ENCODE data around the gene KLHDC7B.

Gene KLHDC7B

GRCh38 chr22:50567721-50568252 is 22.1 kb downstream of the KLHDC7B start:
- no peaks in the 10 kb centered on the region for H3K9me3 Mint-ChIP-seq
- H3K4me3 Mint-ChIP-seq, result no peak overlapping the region
- DNase-seq, result no peak
- no peak overlapping the region for H3K27ac Mint-ChIP-seq
- H3K4me1 Mint-ChIP-seq (ENCODE audit: low read depth), result peaks cover 11% of the 10 kb centered on the region
- no peaks in the 10 kb centered on the region for H3K27me3 Mint-ChIP-seq
- H3K36me3 Mint-ChIP-seq (ENCODE audit: low read depth), result peaks cover 55% of the 10 kb centered on the region

- peaks cover 62% of the 10 kb centered on the region for H3K36me3 Mint-ChIP-seq (ENCODE audit: low read depth)
- no peak for DNase-seq
- H3K4me1 Mint-ChIP-seq (ENCODE audit: low read depth), result peaks cover 2% of the 10 kb centered on the region
- no peaks in the 10 kb centered on the region for H3K27me3 Mint-ChIP-seq
- H3K9me3 Mint-ChIP-seq, result no peaks in the 10 kb centered on the region
- H3K4me3 Mint-ChIP-seq, result no peak overlapping the region
- no peak overlapping the region for H3K27ac Mint-ChIP-seq
Observed at GRCh38 chr22:50568626-50569025, 22.9 kb downstream of the KLHDC7B start.

- Mint-ChIP-seq H3K27ac (no peak overlapping the region), H3K4me3 (no peak overlapping the region), H3K36me3 (ENCODE audit: low read depth) (peaks cover 65% of the 10 kb centered on the region), H3K9me3 (no peaks in the 10 kb centered on the region), H3K4me1 (ENCODE audit: low read depth) (no peaks in the 10 kb centered on the region), H3K27me3 (no peaks in the 10 kb centered on the region)
- no peak for DNase-seq
Observed at GRCh38 chr22:50569041-50569459, 23.4 kb downstream of the KLHDC7B start.

- DNase-seq, result no peak
- Mint-ChIP-seq H3K36me3 (ENCODE audit: low read depth) (peaks cover 72% of the 10 kb centered on the region), H3K27ac (no peak overlapping the region), H3K27me3 (no peaks in the 10 kb centered on the region), H3K4me3 (no peak overlapping the region), H3K9me3 (no peaks in the 10 kb centered on the region), H3K4me1 (ENCODE audit: low read depth) (no peaks in the 10 kb centered on the region)
Observed at GRCh38 chr22:50569896-50570535, 24.3 kb downstream of the KLHDC7B start.

GRCh38 chr22:50570861-50571260 is 25.2 kb downstream of the KLHDC7B start:
- Mint-ChIP-seq H3K27me3 (no peaks in the 10 kb centered on the region), H3K36me3 (ENCODE audit: low read depth) (peaks cover 81% of the 10 kb centered on the region), H3K4me3 (no peak overlapping the region), H3K4me1 (ENCODE audit: low read depth) (no peaks in the 10 kb centered on the region), H3K9me3 (no peaks in the 10 kb centered on the region), H3K27ac (no peak overlapping the region)
- no peak for DNase-seq

GRCh38 chr22:50571264-50572175 is 25.8 kb downstream of the KLHDC7B start:
- Mint-ChIP-seq H3K36me3 (ENCODE audit: low read depth) (peaks cover 87% of the 10 kb centered on the region), H3K9me3 (no peaks in the 10 kb centered on the region)

GRCh38 chr22:50572965-50573364 is 27.3 kb downstream of the KLHDC7B start:
- Mint-ChIP-seq H3K9me3 (no peaks in the 10 kb centered on the region), H3K27me3 (no peaks in the 10 kb centered on the region), H3K4me1 (ENCODE audit: low read depth) (peaks cover 4% of the 10 kb centered on the region), H3K4me3 (no peak overlapping the region), H3K27ac (no peak overlapping the region), H3K36me3 (ENCODE audit: low read depth) (peaks cover 94% of the 10 kb centered on the region)
- no peak for DNase-seq

More at GRCh38 chr22:50571264-50572175, 25.8 kb downstream of the KLHDC7B start:
- Mint-ChIP-seq H3K27me3 (no peaks in the 10 kb centered on the region), H3K27ac (no peak overlapping the region), H3K4me3 (no peak overlapping the region), H3K4me1 (ENCODE audit: low read depth) (no peaks in the 10 kb centered on the region)
- no peak for DNase-seq

GRCh38 chr22:50573491-50574382 is 28.0 kb downstream of the KLHDC7B start:
- no peaks in the 10 kb centered on the region for H3K9me3 Mint-ChIP-seq
- H3K27me3 Mint-ChIP-seq, result no peaks in the 10 kb centered on the region
- H3K36me3 Mint-ChIP-seq (ENCODE audit: low read depth), result peaks cover 90% of the 10 kb centered on the region
- H3K27ac Mint-ChIP-seq, result no peak overlapping the region
- no peak for DNase-seq
- H3K4me1 Mint-ChIP-seq (ENCODE audit: low read depth), result peaks cover 4% of the 10 kb centered on the region
- H3K4me3 Mint-ChIP-seq, result no peak overlapping the region

- Mint-ChIP-seq H3K4me3 (no peak overlapping the region), H3K36me3 (ENCODE audit: low read depth) (peaks cover 90% of the 10 kb centered on the region), H3K9me3 (no peaks in the 10 kb centered on the region), H3K4me1 (ENCODE audit: low read depth) (peaks cover 4% of the 10 kb centered on the region), H3K27me3 (no peaks in the 10 kb centered on the region), H3K27ac (no peak overlapping the region)
- no peak for DNase-seq
Observed at GRCh38 chr22:50574383-50574755, 28.7 kb downstream of the KLHDC7B start.

GRCh38 chr22:50575426-50575941 is 29.8 kb downstream of the KLHDC7B start:
- no peaks in the 10 kb centered on the region for H3K9me3 Mint-ChIP-seq
- no peak overlapping the region for H3K27ac Mint-ChIP-seq
- H3K27me3 Mint-ChIP-seq, result no peaks in the 10 kb centered on the region
- peaks cover 11% of the 10 kb centered on the region for H3K4me1 Mint-ChIP-seq (ENCODE audit: low read depth)
- no peak for DNase-seq
- no peak overlapping the region for H3K4me3 Mint-ChIP-seq
- H3K36me3 Mint-ChIP-seq (ENCODE audit: low read depth), result peaks cover 90% of the 10 kb centered on the region

GRCh38 chr22:50576070-50576469 is 30.4 kb downstream of the KLHDC7B start:
- H3K4me1 Mint-ChIP-seq (ENCODE audit: low read depth), result peaks cover 15% of the 10 kb centered on the region
- no peaks in the 10 kb centered on the region for H3K27me3 Mint-ChIP-seq
- no peak for DNase-seq
- H3K36me3 Mint-ChIP-seq (ENCODE audit: low read depth), result peaks cover 89% of the 10 kb centered on the region
- no peaks in the 10 kb centered on the region for H3K9me3 Mint-ChIP-seq
- H3K27ac Mint-ChIP-seq, result no peak overlapping the region
- no peak overlapping the region for H3K4me3 Mint-ChIP-seq

- H3K27ac Mint-ChIP-seq, result no peak overlapping the region
- peaks cover 89% of the 10 kb centered on the region for H3K36me3 Mint-ChIP-seq (ENCODE audit: low read depth)
- DNase-seq, result no peak
- no peaks in the 10 kb centered on the region for H3K27me3 Mint-ChIP-seq
- no peak overlapping the region for H3K4me3 Mint-ChIP-seq
- H3K9me3 Mint-ChIP-seq, result no peaks in the 10 kb centered on the region
- H3K4me1 Mint-ChIP-seq (ENCODE audit: low read depth), result peaks cover 22% of the 10 kb centered on the region
Observed at GRCh38 chr22:50576806-50577696, 31.4 kb downstream of the KLHDC7B start.

GRCh38 chr22:50577697-50577986 is 31.9 kb downstream of the KLHDC7B start:
- H3K4me1 Mint-ChIP-seq (ENCODE audit: low read depth), result peaks cover 22% of the 10 kb centered on the region
- no peak for DNase-seq
- no peak overlapping the region for H3K27ac Mint-ChIP-seq
- H3K36me3 Mint-ChIP-seq (ENCODE audit: low read depth), result peaks cover 84% of the 10 kb centered on the region
- no peaks in the 10 kb centered on the region for H3K9me3 Mint-ChIP-seq
- H3K4me3 Mint-ChIP-seq, result no peak overlapping the region
- no peaks in the 10 kb centered on the region for H3K27me3 Mint-ChIP-seq
